GM18507 (cell line): Measurements from ENCODE around the gene ARL3.

Experiments
- DNase-seq: peaks from one replicate; pipeline ENCODE4 v3.0.0; 2011; ENCODE audit warnings: low read depth; ENCODE audit not compliant: insufficient read length; ENCODE audit errors: extremely low spot score
- FAIRE-seq: peaks from 2 replicates; lab custom pipeline; 2011; peaks lifted over from hg19 to GRCh38; lab: Jason Lieb, UNC

The ARL3 gene

GRCh38 chr10:102629661-102630614 is 84.3 kb downstream of the ARL3 start:
- no peak for FAIRE-seq

GRCh38 chr10:102628451-102628911 is 85.7 kb downstream of the ARL3 start:
- FAIRE-seq (no peak), DNase-seq (no peak)

More at GRCh38 chr10:102629661-102630614, 84.3 kb downstream of the ARL3 start:
- no peak for DNase-seq

GRCh38 chr10:102627736-102628293 is 86.4 kb downstream of the ARL3 start:
- FAIRE-seq (no peak), DNase-seq (no peak)

- FAIRE-seq (no peak), DNase-seq (no peak)
Measured at GRCh38 chr10:102627291-102627735, 86.9 kb downstream of the ARL3 start.

GRCh38 chr10:102626026-102626685 is 88.0 kb downstream of the ARL3 start:
- DNase-seq (no peak), FAIRE-seq (no peak)

GRCh38 chr10:102624751-102625645 is 89.2 kb downstream of the ARL3 start:
- DNase-seq (no peak), FAIRE-seq (no peak)

- FAIRE-seq (no peak), DNase-seq (no peak)
Measured at GRCh38 chr10:102624094-102624493, 90.1 kb downstream of the ARL3 start.
